Parathyroid adenoma (tissue), 2 donors: ENCODE measurements around the gene BICD1.

ENCODE experiments used
- H2AFZ ChIP-seq: fragments of 300-600 bp; sonication (generic); one replicate; pipeline ENCODE4 v1.7.0; 2017; ENCODE audit warnings: antibody characterized with exemption, mild to moderate bottlenecking
- H3K27ac ChIP-seq: fragments of 300-600 bp; sonication (generic); one replicate; pipeline ENCODE4 v1.7.0; 2017
- H3K27me3 ChIP-seq: fragments of 300-600 bp; sonication (generic); one replicate; pipeline ENCODE4 v1.7.0; 2017; ENCODE audit warnings: low read length; ENCODE audit not compliant: control insufficient read depth, insufficient read depth
- H3K36me3 ChIP-seq: fragments of 300-600 bp; sonication (generic); one replicate; pipeline ENCODE4 v1.7.0; 2017; ENCODE audit warnings: low read length; ENCODE audit not compliant: control insufficient read depth, insufficient read depth
- H3K4me1 ChIP-seq: fragments of 300-600 bp; sonication (generic); one replicate; pipeline ENCODE4 v1.7.0; 2017; ENCODE audit warnings: control low read depth
- H3K4me2 ChIP-seq: fragments of 300-600 bp; sonication (generic); one replicate; pipeline ENCODE4 v1.7.0; 2017; ENCODE audit warnings: low read length
- H3K4me3 ChIP-seq: fragments of 300-600 bp; sonication (generic); one replicate; pipeline ENCODE4 v1.7.0; 2017; ENCODE audit warnings: low read depth, low read length
- H3K79me2 ChIP-seq: fragments of 300-600 bp; sonication (generic); one replicate; pipeline ENCODE4 v1.7.0; 2017; ENCODE audit warnings: control low read depth
- H3K9ac ChIP-seq: fragments of 300-600 bp; sonication (generic); one replicate; pipeline ENCODE4 v1.7.0; 2017; ENCODE audit warnings: mild to moderate bottlenecking
- H3K9me3 ChIP-seq: fragments of 300-600 bp; sonication (generic); one replicate; pipeline ENCODE4 v1.7.0; 2017; ENCODE audit warnings: low read length; ENCODE audit not compliant: control insufficient read depth
- CTCF ChIP-seq: fragments of 300-600 bp; sonication (generic); IDR thresholded peaks from one replicate; pipeline ENCODE4 v1.7.0; 2017; ENCODE audit warnings: antibody characterized with exemption, mild to moderate bottlenecking
- donor health status: primary hyperparathyroidism.

The BICD1 gene

DNA sequence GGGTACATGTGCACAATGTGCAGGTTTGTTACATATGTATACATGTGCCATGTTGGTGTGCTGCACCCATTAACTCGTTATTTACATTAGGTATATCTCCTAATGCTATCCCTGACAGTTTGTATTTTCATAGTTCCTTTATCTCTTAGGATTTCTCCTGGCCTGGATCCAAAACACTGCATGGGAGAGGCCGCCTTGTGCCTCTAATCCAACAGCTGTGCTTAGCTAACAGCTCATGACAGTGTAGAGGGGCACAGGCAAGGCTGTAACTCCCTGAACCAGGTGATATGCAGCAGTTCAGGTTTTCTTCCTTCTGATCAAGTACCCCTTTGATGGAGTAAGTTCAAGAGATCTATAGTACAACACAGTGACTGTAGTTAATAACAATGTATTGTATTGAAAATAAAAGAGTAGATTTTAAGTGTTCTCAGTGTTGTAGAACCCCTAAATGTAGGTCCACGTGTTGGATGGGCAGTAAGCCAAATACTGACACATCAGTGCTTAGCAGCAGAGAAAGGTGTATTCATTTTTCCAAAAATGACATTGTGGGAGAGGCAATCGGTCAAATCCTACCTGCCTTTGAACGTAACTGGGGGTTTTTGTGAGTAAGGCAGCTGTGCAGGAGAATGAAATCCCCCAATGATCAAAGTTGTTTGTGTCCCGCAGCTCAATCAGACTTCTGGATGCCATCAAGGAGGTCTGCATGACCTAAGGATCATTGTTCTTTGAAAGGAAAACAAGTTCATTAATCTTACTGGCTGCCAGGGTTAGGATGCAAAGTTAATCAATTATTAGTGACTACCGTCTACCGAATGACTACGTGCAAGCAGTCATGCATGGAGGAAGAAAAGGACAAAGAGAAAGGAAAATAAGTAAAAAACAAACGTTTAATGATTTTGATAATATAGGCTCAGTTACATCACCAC is 203.4 kb downstream of the BICD1 start:
- H3K4me1 ChIP-seq = peaks cover 4% of the 10 kb centered on the region
- no peaks in the 10 kb centered on the region for H3K27me3 ChIP-seq
- H3K36me3 ChIP-seq = no peaks in the 10 kb centered on the region
- H3K4me2 ChIP-seq = no peak overlapping the region
- H3K9ac ChIP-seq = no peak overlapping the region
- no peak overlapping the region for H3K27ac ChIP-seq
- no peaks in the 10 kb centered on the region for H3K9me3 ChIP-seq
- no peak overlapping the region for H2AFZ ChIP-seq
- no peak overlapping the region for H3K4me3 ChIP-seq
- TF ChIP-seq CTCF = no peak
- no peaks in the 10 kb centered on the region for H3K79me2 ChIP-seq

GRCh38 chr12:32312049-32312670 is 205.5 kb downstream of the BICD1 start:
- Histone ChIP-seq H3K4me3 (no peak overlapping the region), H3K27me3 (no peaks in the 10 kb centered on the region), H3K4me2 (no peak overlapping the region), H3K79me2 (no peaks in the 10 kb centered on the region), H3K9me3 (no peaks in the 10 kb centered on the region), H3K36me3 (no peaks in the 10 kb centered on the region), H2AFZ (no peak overlapping the region), H3K4me1 (peaks cover 4% of the 10 kb centered on the region), H3K27ac (no peak overlapping the region), H3K9ac (no peak overlapping the region)
- peak; percentile 59 for TF ChIP-seq CTCF

GRCh38 chr12:32322354-32322753 is 215.7 kb downstream of the BICD1 start:
- H3K27me3 ChIP-seq = no peaks in the 10 kb centered on the region
- H3K4me3 ChIP-seq = no peak overlapping the region
- no peaks in the 10 kb centered on the region for H3K4me1 ChIP-seq
- H3K4me2 ChIP-seq = no peak overlapping the region
- TF ChIP-seq CTCF = no peak
- no peak overlapping the region for H3K27ac ChIP-seq
- no peak overlapping the region for H2AFZ ChIP-seq
- no peak overlapping the region for H3K9ac ChIP-seq
- no peaks in the 10 kb centered on the region for H3K9me3 ChIP-seq
- peaks cover 6% of the 10 kb centered on the region for H3K79me2 ChIP-seq
- H3K36me3 ChIP-seq = no peaks in the 10 kb centered on the region

DNA sequence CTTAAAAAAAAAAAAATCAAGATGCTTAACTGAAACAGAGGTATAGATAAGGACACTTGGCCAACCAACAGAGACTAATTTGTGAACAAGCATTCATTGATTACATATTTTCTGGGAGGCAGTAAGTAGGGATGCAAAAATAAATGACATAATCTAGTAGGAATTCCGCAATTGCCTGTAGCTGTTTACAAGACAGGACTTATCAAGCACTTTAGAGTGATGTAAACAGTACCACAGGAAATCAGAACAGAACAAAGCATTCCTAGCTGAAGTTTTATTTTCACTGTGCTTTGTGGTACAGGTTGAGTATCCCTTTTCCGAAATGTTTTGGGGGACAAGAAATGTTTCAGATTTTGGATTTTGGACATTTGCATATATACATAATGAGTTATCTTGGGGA is 224.5 kb downstream of the BICD1 start:
- no peak overlapping the region for H2AFZ ChIP-seq
- no peaks in the 10 kb centered on the region for H3K36me3 ChIP-seq
- H3K9me3 ChIP-seq = no peaks in the 10 kb centered on the region
- H3K27me3 ChIP-seq = no peaks in the 10 kb centered on the region
- H3K4me3 ChIP-seq = no peak overlapping the region
- no peaks in the 10 kb centered on the region for H3K4me1 ChIP-seq
- no peak overlapping the region for H3K4me2 ChIP-seq
- TF ChIP-seq CTCF = no peak
- no peaks in the 10 kb centered on the region for H3K79me2 ChIP-seq
- H3K9ac ChIP-seq = no peak overlapping the region
- no peak overlapping the region for H3K27ac ChIP-seq
